ENCODE measurements around the gene SNCB.
A peak's percentile ranks its signal among the peaks of the same experiment; 100 is the strongest.

SNCB gene

GRCh38 chr5:176629853-176630680 lies at the start of gene SNCB, which contains the start of gene EIF4E1B:
SNCB (minus strand) TSS chr5:176630534; CDS start chr5:176629654, 880 bp downstream.
EIF4E1B (plus strand) TSS chr5:176630675; CDS start chr5:176642788, 12,113 bp downstream.
- ATAC-seq = peak; percentile 86 to 91

- no peak for ATAC-seq
Measured at GRCh38 chr5:176679365-176680225, 49.3 kb upstream of the SNCB start.

- ATAC-seq = no peak
Measured at GRCh38 chr5:176678584-176678983, 48.2 kb upstream of the SNCB start.

GRCh38 chr5:176677209-176677939 lies 47.0 kb upstream of the SNCB start:
- ATAC-seq = no peak

GRCh38 chr5:176676361-176676824 lies 46.1 kb upstream of the SNCB start:
- ATAC-seq = no peak

- no peak for ATAC-seq
Measured at GRCh38 chr5:176675676-176676360, 45.5 kb upstream of the SNCB start.

- ATAC-seq = no peak
Measured at GRCh38 chr5:176674799-176675198, 44.5 kb upstream of the SNCB start.

- no peak for ATAC-seq
Measured at GRCh38 chr5:176673651-176674583, 43.6 kb upstream of the SNCB start.

- no peak for ATAC-seq
Measured at GRCh38 chr5:176671890-176672747, 41.8 kb upstream of the SNCB start.

- no peak for ATAC-seq
Measured at GRCh38 chr5:176671399-176671798, 41.1 kb upstream of the SNCB start.

GRCh38 chr5:176670449-176670848 lies 40.1 kb upstream of the SNCB start:
- ATAC-seq = no peak

- no peak for ATAC-seq
Measured at GRCh38 chr5:176667637-176668036, 37.3 kb upstream of the SNCB start.

GRCh38 chr5:176665517-176665916 lies 35.2 kb upstream of the SNCB start:
- ATAC-seq = no peak

GRCh38 chr5:176664886-176665285 lies 34.6 kb upstream of the SNCB start:
- no peak for ATAC-seq

GRCh38 chr5:176664479-176664878 lies 34.1 kb upstream of the SNCB start:
- no peak for ATAC-seq

- no peak for ATAC-seq
Measured at GRCh38 chr5:176663566-176663965, 33.2 kb upstream of the SNCB start.

GRCh38 chr5:176662371-176663333 lies 32.3 kb upstream of the SNCB start:
- ATAC-seq = no peak

- no peak for ATAC-seq
Measured at GRCh38 chr5:176661676-176662075, 31.3 kb upstream of the SNCB start.
